SK-N-MC (cell line): ENCODE measurements around the gene PLD3.

ENCODE experiments used
- DNase-seq: peaks from one replicate; pipeline ENCODE4 v3.0.0-alpha.2; 2011; ENCODE audit warnings: low read depth, low spot score
- H3K27ac ChIP-seq: fragments of 200-600 bp; sonication (generic); 2 replicates; pipeline ENCODE4 v1.5.1; 2016; ENCODE audit warnings: mixed run types
- H3K36me3 ChIP-seq: fragments of 200-600 bp; sonication (generic); 2 replicates; pipeline ENCODE4 v1.6.1; 2017; ENCODE audit warnings: antibody characterized with exemption, low read length, mixed read lengths; ENCODE audit not compliant: insufficient read depth
- H3K4me3 ChIP-seq: fragments of 200-600 bp; sonication (generic); 2 replicates; pipeline ENCODE4 v1.5.1; 2016
- H3K9ac ChIP-seq: fragments of 200-600 bp; sonication (generic); 2 replicates; pipeline ENCODE4 v1.8.0; 2017; ENCODE audit warnings: mixed run types, mixed read lengths; ENCODE audit not compliant: insufficient read length
- H3K9me3 ChIP-seq: fragments of 200-600 bp; sonication (generic); 2 replicates; pipeline ENCODE4 v1.6.1; 2017; ENCODE audit warnings: low read depth, mild to moderate bottlenecking, antibody characterized with exemption, low read length, moderate library complexity, mixed read lengths
- EZH2 ChIP-seq: fragments of 200-600 bp; sonication (generic); IDR thresholded peaks from one replicate; pipeline ENCODE4 v1.6.1; 2017; ENCODE audit warnings: antibody characterized with exemption
- FOXP2 ChIP-seq: optimal IDR thresholded peaks from 2 replicates; pipeline ENCODE3; 2011; ENCODE audit warnings: mild to moderate bottlenecking, moderate library complexity; ENCODE audit not compliant: insufficient read depth; ENCODE audit errors: extremely low read length, control extremely low read depth
- POLR2AphosphoS5 ChIP-seq: IDR thresholded peaks from 2 replicates; pipeline ENCODE4 v1.6.1; 2012; ENCODE audit warnings: mild to moderate bottlenecking, low read depth, low read length, borderline replicate concordance

The PLD3 gene

GRCh38 chr19:40348961-40349507 is 539 bp downstream of the PLD3 start:
- Histone ChIP-seq H3K36me3 (no peaks in the 10 kb centered on the region; the same call in 1 of the 2 replicates), H3K9me3 (no peaks in the 10 kb centered on the region), H3K27ac (no peak overlapping the region), H3K4me3 (peak overlapping the region; percentile 94), H3K9ac (peak overlapping the region; percentile 86)
- DNase-seq, result no peak
- TF ChIP-seq POLR2AphosphoS5 (no peak), FOXP2 (no peak), EZH2 (no peak)

- Histone ChIP-seq H3K4me3 (no peak overlapping the region), H3K27ac (no peak overlapping the region), H3K36me3 (no peaks in the 10 kb centered on the region), H3K9me3 (no peaks in the 10 kb centered on the region), H3K9ac (no peak overlapping the region)
- no peak for DNase-seq
- TF ChIP-seq FOXP2, result no peak
- no peak for TF ChIP-seq EZH2
- TF ChIP-seq POLR2AphosphoS5, result no peak
Measured at GRCh38 chr19:40355975-40356680, 7.6 kb downstream of the PLD3 start.

GRCh38 chr19:40356681-40357595 is 8.4 kb downstream of the PLD3 start:
- Histone ChIP-seq H3K27ac (peak overlapping the region; percentile 45; the same call in 1 of the 2 replicates), H3K36me3 (no peaks in the 10 kb centered on the region), H3K4me3 (no peak overlapping the region), H3K9me3 (no peaks in the 10 kb centered on the region), H3K9ac (no peak overlapping the region)
- no peak for TF ChIP-seq FOXP2
- TF ChIP-seq POLR2AphosphoS5, result no peak
- TF ChIP-seq EZH2, result no peak
- no peak for DNase-seq

- Histone ChIP-seq H3K9me3 (no peaks in the 10 kb centered on the region), H3K9ac (no peak overlapping the region), H3K27ac (peak overlapping the region; percentile 45; the same call in 1 of the 2 replicates), H3K36me3 (no peaks in the 10 kb centered on the region), H3K4me3 (no peak overlapping the region)
- TF ChIP-seq POLR2AphosphoS5 (no peak), FOXP2 (no peak), EZH2 (no peak)
- DNase-seq, result no peak
Measured at GRCh38 chr19:40357640-40358039, 9.1 kb downstream of the PLD3 start.

GRCh38 chr19:40358773-40359172 is 10.3 kb downstream of the PLD3 start:
- Histone ChIP-seq H3K36me3 (no peaks in the 10 kb centered on the region), H3K4me3 (no peak overlapping the region), H3K9me3 (no peaks in the 10 kb centered on the region), H3K9ac (no peak overlapping the region), H3K27ac (no peak overlapping the region)
- DNase-seq, result no peak
- TF ChIP-seq EZH2 (no peak), FOXP2 (no peak)

GRCh38 chr19:40360020-40360707 is 11.7 kb downstream of the PLD3 start:
- H3K27ac ChIP-seq, result no peak overlapping the region
- TF ChIP-seq POLR2AphosphoS5, result no peak
- no peak for TF ChIP-seq FOXP2
- TF ChIP-seq EZH2, result no peak
- no peaks in the 10 kb centered on the region for H3K36me3 ChIP-seq
- no peak overlapping the region for H3K4me3 ChIP-seq
- DNase-seq, result no peak
- H3K9me3 ChIP-seq, result no peaks in the 10 kb centered on the region
- no peak overlapping the region for H3K9ac ChIP-seq

GRCh38 chr19:40360708-40361241 is 12.3 kb downstream of the PLD3 start:
- TF ChIP-seq POLR2AphosphoS5 (no peak), FOXP2 (no peak)
- DNase-seq, result no peak
- Histone ChIP-seq H3K4me3 (no peak overlapping the region), H3K36me3 (no peaks in the 10 kb centered on the region), H3K9ac (no peak overlapping the region), H3K27ac (no peak overlapping the region), H3K9me3 (no peaks in the 10 kb centered on the region)
